Posterior cingulate gyrus (tissue), 11 donors: ENCODE results near the gene ZFYVE9.
"Not testable (repeated sequence)": the region's sequence is repeated elsewhere in the genome, so short reads cannot be mapped to it uniquely, and the experiment has no call there.

ENCODE experiments used
- DNase-seq, 10 donors: peaks; one replicate each; pipeline versions ENCODE4 v3.0.0 to v3.0.0-alpha.2; 2020 to 2021; ENCODE audit warnings: mixed read lengths in 3 of 10
- intact Hi-C: fragments of 100-400 bp; cut with DNase I; formaldehyde crosslinking; loops from one replicate; pipeline ENCODE4 v1.15.1; 2023

Gene ZFYVE9

GRCh38 chr1:52150445-52150844 is 8.6 kb downstream of the ZFYVE9 start:
- intact Hi-C loops, DNase-seq: not testable (repeated sequence)

- intact Hi-C loops = no loop called here
- no peak for DNase-seq
Measured at GRCh38 chr1:52150946-52151345, 9.1 kb downstream of the ZFYVE9 start.

- DNase-seq = no peak
- intact Hi-C loops = no loop called here
Measured at GRCh38 chr1:52152572-52152971, 10.7 kb downstream of the ZFYVE9 start.

GRCh38 chr1:52153010-52153409 is 11.1 kb downstream of the ZFYVE9 start:
- DNase-seq = no peak
- intact Hi-C loops = no loop called here

- intact Hi-C loops = no loop called here
- no peak for DNase-seq
Measured at GRCh38 chr1:52153898-52154297, 12.0 kb downstream of the ZFYVE9 start.

- DNase-seq = no peak
- intact Hi-C loops = no loop called here
Measured at GRCh38 chr1:52156460-52156859, 14.6 kb downstream of the ZFYVE9 start.

- intact Hi-C loops = no loop called here
- DNase-seq = no peak
Measured at GRCh38 chr1:52157582-52157981, 15.7 kb downstream of the ZFYVE9 start.

- intact Hi-C loops = no loop called here
- DNase-seq = no peak
Measured at GRCh38 chr1:52158218-52158617, 16.3 kb downstream of the ZFYVE9 start.

GRCh38 chr1:52159033-52159789 is 17.3 kb downstream of the ZFYVE9 start:
- intact Hi-C loops = no loop called here

GRCh38 chr1:52162947-52163346 is 21.1 kb downstream of the ZFYVE9 start:
- intact Hi-C loops = no loop called here

More at GRCh38 chr1:52159033-52159789, 17.3 kb downstream of the ZFYVE9 start:
- no peak for DNase-seq

GRCh38 chr1:52164604-52165003 is 22.7 kb downstream of the ZFYVE9 start:
- DNase-seq = no peak
- intact Hi-C loops = no loop called here

More at GRCh38 chr1:52162947-52163346, 21.1 kb downstream of the ZFYVE9 start:
- no peak for DNase-seq

GRCh38 chr1:52166996-52167753 is 25.3 kb downstream of the ZFYVE9 start:
- intact Hi-C loops = no loop called here
- DNase-seq = no peak

GRCh38 chr1:52168373-52169080 is 26.6 kb downstream of the ZFYVE9 start:
- no peak for DNase-seq
- intact Hi-C loops = no loop called here

- DNase-seq, intact Hi-C loops: not testable (repeated sequence)
Measured at GRCh38 chr1:52171149-52171548, 29.3 kb downstream of the ZFYVE9 start.

GRCh38 chr1:52179073-52179472 is 37.2 kb downstream of the ZFYVE9 start:
- no peak for DNase-seq
- intact Hi-C loops = no loop called here

GRCh38 chr1:52180176-52180575 is 38.3 kb downstream of the ZFYVE9 start:
- intact Hi-C loops = no loop called here
- DNase-seq = no peak

GRCh38 chr1:52181759-52182158 is 39.9 kb downstream of the ZFYVE9 start:
- intact Hi-C loops, DNase-seq: not testable (repeated sequence)

- intact Hi-C loops, DNase-seq: not testable (repeated sequence)
Measured at GRCh38 chr1:52182328-52182727, 40.4 kb downstream of the ZFYVE9 start.

GRCh38 chr1:52182874-52183400 is 41.0 kb downstream of the ZFYVE9 start:
- intact Hi-C loops = no loop called here
- DNase-seq = no peak

GRCh38 chr1:52186449-52186848 is 44.6 kb downstream of the ZFYVE9 start:
- intact Hi-C loops = no loop called here

GRCh38 chr1:52189898-52190480 is 48.1 kb downstream of the ZFYVE9 start:
- intact Hi-C loops = no loop called here
- no peak for DNase-seq

More at GRCh38 chr1:52186449-52186848, 44.6 kb downstream of the ZFYVE9 start:
- no peak for DNase-seq
